H9 (cell line): ENCODE results near the gene B3GNT9. TPM values are rescaled to one million over a fixed set of nuclear protein-coding genes. Genes with fewer than 3 reads are reported as not detected.

ENCODE experiments used
- DNase-seq: peaks from one replicate; pipeline ENCODE4 v3.0.0-alpha.2; 2017
- H2AFZ ChIP-seq: one replicate; pipeline ENCODE4 v1.6.1; 2013; ENCODE audit warnings: mild to moderate bottlenecking, low read length, control low read depth, moderate library complexity
- H2AK5ac ChIP-seq: 2 replicates; pipeline ENCODE4 v1.6.1; 2013; ENCODE audit warnings: low read length, control low read depth, mixed read lengths; ENCODE audit not compliant: insufficient read length
- H2BK120ac ChIP-seq: one replicate; pipeline ENCODE4 v1.6.1; 2013; ENCODE audit warnings: low read depth, mild to moderate bottlenecking, low read length, control low read depth, inconsistent platforms; ENCODE audit not compliant: poor library complexity, severe bottlenecking
- H2BK12ac ChIP-seq: 2 replicates; pipeline ENCODE4 v1.6.1; 2013; ENCODE audit warnings: low read length, control low read depth, mixed read lengths, low read depth; ENCODE audit not compliant: insufficient read length
- H2BK15ac ChIP-seq: 2 replicates; pipeline ENCODE4 v1.6.1; 2013; ENCODE audit warnings: low read depth, low read length, control low read depth
- H2BK20ac ChIP-seq: one replicate; pipeline ENCODE4 v1.6.1; 2013; ENCODE audit warnings: low read depth, mild to moderate bottlenecking, low read length, control low read depth, inconsistent platforms; ENCODE audit not compliant: poor library complexity, severe bottlenecking
- H2BK5ac ChIP-seq: 2 replicates; pipeline ENCODE4 v1.6.1; 2013; ENCODE audit warnings: low read length, control low read depth, mixed read lengths; ENCODE audit not compliant: insufficient read length
- H3K14ac ChIP-seq: 2 replicates; pipeline ENCODE4 v1.6.1; 2013; ENCODE audit warnings: low read length, control low read depth; ENCODE audit not compliant: insufficient read depth
- H3K18ac ChIP-seq: 2 replicates; pipeline ENCODE4 v1.6.1; 2013; ENCODE audit warnings: low read depth, mild to moderate bottlenecking, mixed read lengths, low read length, control low read depth; ENCODE audit not compliant: insufficient read length
- H3K23ac ChIP-seq: 2 replicates; pipeline ENCODE4 v1.6.1; 2013; ENCODE audit warnings: low read length, control low read depth, mixed read lengths, low read depth; ENCODE audit not compliant: insufficient read length
- H3K23me2 ChIP-seq: 2 replicates; pipeline ENCODE4 v1.6.1; 2013; ENCODE audit warnings: low read depth, mild to moderate bottlenecking, mixed read lengths, low read length, control low read depth; ENCODE audit not compliant: insufficient read length, poor library complexity, severe bottlenecking
- H3K27ac ChIP-seq: 2 replicates; pipeline ENCODE4 v1.5.1; 2013; ENCODE audit warnings: low read length, control low read depth, mixed read lengths, low read depth; ENCODE audit not compliant: insufficient read length
- H3K27me3 ChIP-seq: 2 replicates; pipeline ENCODE4 v1.6.1; 2013; ENCODE audit warnings: low read length, control low read depth, inconsistent platforms; ENCODE audit not compliant: insufficient read depth
- H3K4ac ChIP-seq: 2 replicates; pipeline ENCODE4 v1.6.1; 2013; ENCODE audit warnings: low read depth, mild to moderate bottlenecking, control low read depth, inconsistent platforms, low read length, moderate library complexity
- H3K4me1 ChIP-seq: 2 replicates; pipeline ENCODE4 v1.6.1; 2013; ENCODE audit warnings: low read length, control low read depth, inconsistent platforms; ENCODE audit not compliant: insufficient read depth
- H3K4me2 ChIP-seq: 2 replicates; pipeline ENCODE4 v1.6.1; 2013; ENCODE audit warnings: low read length, control low read depth, mixed read lengths; ENCODE audit not compliant: insufficient read length, insufficient read depth
- H3K56ac ChIP-seq: 2 replicates; pipeline ENCODE4 v1.6.1; 2013; ENCODE audit warnings: low read depth, mild to moderate bottlenecking, mixed read lengths, low read length, control low read depth; ENCODE audit not compliant: insufficient read length
- H3K79me1 ChIP-seq: 2 replicates; pipeline ENCODE4 v1.6.1; 2013; ENCODE audit warnings: low read depth, mild to moderate bottlenecking, moderate library complexity, low read length, control low read depth, inconsistent platforms; ENCODE audit not compliant: insufficient read depth, poor library complexity, severe bottlenecking
- H3K79me2 ChIP-seq: 2 replicates; pipeline ENCODE4 v1.6.1; 2013; ENCODE audit warnings: low read length, control low read depth, inconsistent platforms; ENCODE audit not compliant: insufficient read depth
- H3K9ac ChIP-seq: 2 replicates; pipeline ENCODE4 v1.6.1; 2013; ENCODE audit warnings: low read length, control low read depth, mixed read lengths; ENCODE audit not compliant: insufficient read length; ENCODE audit errors: extremely low read depth
- H3K9me3 ChIP-seq: one replicate; pipeline ENCODE4 v1.6.1; 2013; ENCODE audit warnings: low read depth, low read length, inconsistent platforms; ENCODE audit not compliant: control insufficient read depth
- H3T11ph ChIP-seq: one replicate; pipeline ENCODE4 v1.6.1; 2013; ENCODE audit warnings: mild to moderate bottlenecking, low read length, control low read depth, inconsistent platforms
- H4K20me1 ChIP-seq: one replicate; pipeline ENCODE4 v1.6.1; 2013; ENCODE audit not compliant: control insufficient read depth, insufficient read length, insufficient read depth
- H4K5ac ChIP-seq: 2 replicates; pipeline ENCODE4 v1.6.1; 2013; ENCODE audit warnings: low read depth, mild to moderate bottlenecking, mixed read lengths, low read length, control low read depth; ENCODE audit not compliant: insufficient read length
- H4K8ac ChIP-seq: replicated peaks from 2 replicates; pipeline ENCODE4 v1.6.1; 2013; ENCODE audit warnings: low read length, control low read depth, mixed read lengths, low read depth; ENCODE audit not compliant: insufficient read length
- H4K91ac ChIP-seq: 2 replicates; pipeline ENCODE4 v1.6.1; 2013; ENCODE audit warnings: low read depth, mild to moderate bottlenecking, moderate library complexity, mixed read lengths, low read length, control low read depth; ENCODE audit not compliant: insufficient read length
- H3K27ac Mint-ChIP-seq, 3 experiments: 2 replicates in 2 of 3; 3 replicates in 1 of 3; pipeline ENCODE4 v1.8.0; 2020 to 2021; ENCODE audit warnings: mixed read lengths in 3 of 3, mild to moderate bottlenecking in 1 of 3, moderate library complexity in 1 of 3
- H3K27me3 Mint-ChIP-seq: 2 replicates; pipeline ENCODE4 v1.8.0; 2021; ENCODE audit warnings: low read depth, mild to moderate bottlenecking, moderate library complexity, mixed read lengths
- H3K36me3 Mint-ChIP-seq, 3 experiments: 2 replicates in 2 of 3; 3 replicates in 1 of 3; pipeline ENCODE4 v1.8.0; 2020 to 2021; ENCODE audit warnings: low read depth in 3 of 3, mixed read lengths in 3 of 3; ENCODE audit not compliant: insufficient read depth in 1 of 3
- H3K4me1 Mint-ChIP-seq, 2 experiments: 2 replicates each; pipeline ENCODE4 v1.8.0; 2020; ENCODE audit warnings: mixed read lengths in 2 of 2
- H3K4me3 Mint-ChIP-seq, 2 experiments: 2 replicates in 1 of 2; 3 replicates in 1 of 2; pipeline ENCODE4 v1.8.0; 2020 to 2021; ENCODE audit warnings: mild to moderate bottlenecking in 2 of 2, mixed read lengths in 2 of 2, moderate library complexity in 1 of 2
- H3K9me3 Mint-ChIP-seq, 2 experiments: 2 replicates in 1 of 2; 3 replicates in 1 of 2; pipeline ENCODE4 v1.8.0; 2020; ENCODE audit warnings: mild to moderate bottlenecking in 2 of 2, mixed read lengths in 2 of 2, moderate library complexity in 1 of 2
- WGBS: extraction: QIAGEN DNeasy Blood & Tissue Kit; methylation state at CpG from one replicate; pipeline ENCODE4 v1.1.7; 2013; ENCODE audit warnings: missing lambda C conversion rate, low lambda C conversion rate, mixed read lengths; ENCODE audit not compliant: insufficient read length; ENCODE audit errors: extremely low coverage; 5-methylcytosine and 5-hydroxymethylcytosine counted together
- total RNA-seq: library from RNA; stranded (reverse); gene quantifications from 2 replicates; pipeline ENCODE4 v1.2.1, GENCODE V29; 2021
- TF ChIP-seq, protein P1 (sequence below): fragments of 200-600 bp; sonication (generic); conservative IDR thresholded peaks from 3 replicates; pipeline ENCODE4 v1.8.0; 2021; ENCODE audit warnings: antibody characterized with exemption, mild to moderate bottlenecking

B3GNT9 gene
- total RNA-seq, 1 experiment from 2014 or later: 11.2 TPM

- H3K4me2 ChIP-seq: peak within 1 kb of the TSS; percentile 60
- H2BK5ac ChIP-seq: no peak within 1 kb of the TSS
- no peak within 1 kb of the TSS for H4K5ac ChIP-seq
- H3K23ac ChIP-seq: no peak within 1 kb of the TSS
- H2BK12ac ChIP-seq: no peak within 1 kb of the TSS
- peaks cover 67% of the 10 kb centered on the region for H3K27me3 ChIP-seq
- no peaks in the 10 kb centered on the region for H3K9me3 ChIP-seq
- peaks cover 36 to 54% of the 10 kb centered on the region in 2 experiments for H3K4me1 Mint-ChIP-seq
- peaks cover 0 to 2% (median 0%) of the 10 kb centered on the region in 3 experiments; a peak in 1 of 7 replicates for H3K36me3 Mint-ChIP-seq
- no peak within 1 kb of the TSS for H2BK120ac ChIP-seq
- no peaks in the 10 kb centered on the region for H3K79me1 ChIP-seq
- no peak within 1 kb of the TSS for H3K9ac ChIP-seq
- no peaks in the 10 kb centered on the region for H4K20me1 ChIP-seq
- peak; percentile 93 for DNase-seq
- no peak within 1 kb of the TSS for H2BK20ac ChIP-seq
- H3K4ac ChIP-seq: no peak within 1 kb of the TSS
- no peak within 1 kb of the TSS for H3T11ph ChIP-seq
- H3K27me3 Mint-ChIP-seq: peaks cover 88% of the 10 kb centered on the region
- no peak within 1 kb of the TSS for H2AK5ac ChIP-seq
- no CpG with 5 or more reads among the region's 50 CpGs for WGBS
- H2BK15ac ChIP-seq: no peak within 1 kb of the TSS
- H3K56ac ChIP-seq: no peak within 1 kb of the TSS
- peaks cover 16% of the 10 kb centered on the region for H3K23me2 ChIP-seq
- peak within 1 kb of the TSS in 1 of 3 experiments; percentile 52; a peak in 1 of 7 replicates for H3K27ac Mint-ChIP-seq
- H2AFZ ChIP-seq: no peak within 1 kb of the TSS
- no peak within 1 kb of the TSS for H4K91ac ChIP-seq
- peaks cover 5% of the 10 kb centered on the region; the same call in 1 of the 2 replicates for H3K4me1 ChIP-seq
- H4K8ac ChIP-seq: no peak within 1 kb of the TSS
- no peak within 1 kb of the TSS for H3K27ac ChIP-seq
- no peak within 1 kb of the TSS for H3K18ac ChIP-seq
- peaks cover 0 to 3% of the 10 kb centered on the region in 2 experiments; a peak in 1 of 5 replicates for H3K9me3 Mint-ChIP-seq
- no peaks in the 10 kb centered on the region for H3K79me2 ChIP-seq
- no peak within 1 kb of the TSS for H3K14ac ChIP-seq
- TF ChIP-seq, protein P1, sequence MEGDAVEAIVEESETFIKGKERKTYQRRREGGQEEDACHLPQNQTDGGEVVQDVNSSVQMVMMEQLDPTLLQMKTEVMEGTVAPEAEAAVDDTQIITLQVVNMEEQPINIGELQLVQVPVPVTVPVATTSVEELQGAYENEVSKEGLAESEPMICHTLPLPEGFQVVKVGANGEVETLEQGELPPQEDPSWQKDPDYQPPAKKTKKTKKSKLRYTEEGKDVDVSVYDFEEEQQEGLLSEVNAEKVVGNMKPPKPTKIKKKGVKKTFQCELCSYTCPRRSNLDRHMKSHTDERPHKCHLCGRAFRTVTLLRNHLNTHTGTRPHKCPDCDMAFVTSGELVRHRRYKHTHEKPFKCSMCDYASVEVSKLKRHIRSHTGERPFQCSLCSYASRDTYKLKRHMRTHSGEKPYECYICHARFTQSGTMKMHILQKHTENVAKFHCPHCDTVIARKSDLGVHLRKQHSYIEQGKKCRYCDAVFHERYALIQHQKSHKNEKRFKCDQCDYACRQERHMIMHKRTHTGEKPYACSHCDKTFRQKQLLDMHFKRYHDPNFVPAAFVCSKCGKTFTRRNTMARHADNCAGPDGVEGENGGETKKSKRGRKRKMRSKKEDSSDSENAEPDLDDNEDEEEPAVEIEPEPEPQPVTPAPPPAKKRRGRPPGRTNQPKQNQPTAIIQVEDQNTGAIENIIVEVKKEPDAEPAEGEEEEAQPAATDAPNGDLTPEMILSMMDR: no peak
- peak within 1 kb of the TSS; percentile 62 to 87 for H3K4me3 Mint-ChIP-seq
Measured at GRCh38 chr16:67170168-67170948, 19.6 kb upstream of the B3GNT9 start, which contains the start of gene NOL3. TSS of gene NOL3 (plus strand) at chr16:67170538.
